ENCODE measurements around the gene GRIP2. TPM values are rescaled to one million over a fixed set of nuclear protein-coding genes. Genes with fewer than 3 reads are reported as not detected.

The GRIP2 gene
- total and polyA plus RNA-seq, 9 of the 15 experiments (the other 6 are each of a cell fraction or from before 2014, with no cell fraction given): 0.01 TPM; not detected in 7

- TF ChIP-seq YY1 (IDR thresholded peaks at IDR 0.05; ENCODE audit: borderline replicate concordance in 1 of 3, control insufficient read depth in 1 of 3, extremely low read depth in 1 of 3, insufficient read depth in 3 of 3, insufficient read length in 1 of 3, insufficient replicate concordance in 2 of 3, low read depth in 1 of 3, low read length in 2 of 3) (peak in 1 of 3 experiments; percentile 12), TAF1 (IDR thresholded peaks at IDR 0.05; ENCODE audit: control insufficient read depth, extremely low read depth, insufficient read depth, low read length, severe bottlenecking) (no peak), RAD51 (IDR thresholded peaks at IDR 0.05; ENCODE audit: borderline replicate concordance, low read depth) (peak; percentile 96), AFF1 (IDR thresholded peaks at IDR 0.05; ENCODE audit: low read depth in 1 of 2, partially characterized antibody in 2 of 2) (no peak), RBM25 (IDR thresholded peaks at IDR 0.05; ENCODE audit: low read depth, low read length, severe bottlenecking) (peak; percentile 59), HLTF (IDR thresholded peaks at IDR 0.05) (no peak), ID3 (CRISPR knock-in tag; IDR thresholded peaks at IDR 0.05) (no peak), ID3 (tag; IDR thresholded peaks at IDR 0.05) (no peak), NCOR1 (IDR thresholded peaks at IDR 0.05) (no peak), KLF6 (CRISPR knock-in tag; IDR thresholded peaks at IDR 0.05; ENCODE audit: borderline replicate concordance) (no peak), TRIM24 (IDR thresholded peaks at IDR 0.05) (no peak), HCFC1 (IDR thresholded peaks at IDR 0.05; ENCODE audit: low read depth, low read length) (no peak), PHF8 (IDR thresholded peaks at IDR 0.05; ENCODE audit: borderline replicate concordance, low read length) (no peak), USF2 (CRISPR knock-in tag; IDR thresholded peaks at IDR 0.05) (peak; percentile 96), ZNF212 (CRISPR knock-in tag; IDR thresholded peaks at IDR 0.05) (no peak), ZBTB12 (CRISPR knock-in tag; IDR thresholded peaks at IDR 0.05) (no peak), ZHX1 (conservative IDR thresholded peaks at IDR 0.05; ENCODE audit: low read length) (no peak)
These were observed 2.3 kb downstream of the GRIP2 start (continued) for GRCh38 chr3:14537590-14538450.

Measured in K562 (cell line).